Pulmonary artery endothelial cell (primary cell): ENCODE results near the gene CCDC186. TPM values are rescaled to one million over a fixed set of nuclear protein-coding genes. Genes with fewer than 3 reads are reported as not detected.

ENCODE experiments used
- total RNA-seq: library from RNA; depleted of rRNA; stranded (reverse); fragments of >200 nt; gene quantifications from 2 replicates; pipeline ENCODE4 v1.2.3, GENCODE V29; 2014

Gene CCDC186
- total RNA-seq, 1 donor from 2014 or later = 12.8 TPM

Other genes starting within 250 kb of the CCDC186 start
- 0.13 and 0.28 TPM in 2 replicates for gene ADRB1, start 130.3 kb downstream of the CCDC186 start, total RNA-seq
- not detected in 2 replicates for gene TDRD1, start 5.2 kb upstream of the CCDC186 start, total RNA-seq
- gene VWA2, start 65.1 kb upstream of the CCDC186 start, total RNA-seq = not detected in 2 replicates
- 1.3 and 7.3 TPM in 2 replicates for gene AFAP1L2, start 230.3 kb upstream of the CCDC186 start, total RNA-seq